Left ventricle myocardium inferior (tissue), 1 donor: ENCODE data around the gene VWCE. TPM values are rescaled to one million over a fixed set of nuclear protein-coding genes. Genes with fewer than 3 reads are reported as not detected.

Source experiments
- DNase-seq: peaks from one replicate; pipeline ENCODE4 v3.0.0-alpha.2; 2020
- H3K27ac ChIP-seq: fragments of 200-600 bp; replicated peaks from 2 replicates; pipeline ENCODE4 v1.8.0; 2021
- H3K27me3 ChIP-seq: fragments of 200-600 bp; 2 replicates; pipeline ENCODE4 v1.8.0; 2021; ENCODE audit warnings: low read depth
- H3K36me3 ChIP-seq: fragments of 200-600 bp; 2 replicates; pipeline ENCODE4 v1.8.0; 2021
- H3K4me1 ChIP-seq: fragments of 200-600 bp; 2 replicates; pipeline ENCODE4 v1.8.0; 2021
- H3K4me3 ChIP-seq: fragments of 200-600 bp; 2 replicates; pipeline ENCODE4 v1.8.0; 2021; ENCODE audit warnings: mild to moderate bottlenecking, moderate library complexity
- H3K9me3 ChIP-seq: fragments of 200-600 bp; replicated peaks from 2 replicates; pipeline ENCODE4 v1.8.0; 2021
- CTCF ChIP-seq: fragments of 200-600 bp; IDR thresholded peaks from 2 replicates; pipeline ENCODE4 v1.8.0; 2021; ENCODE audit warnings: antibody characterized with exemption, mild to moderate bottlenecking, borderline replicate concordance
- intact Hi-C: fragments of 100-400 bp; cut with micrococcal nuclease; formaldehyde crosslinking; loops from one replicate; pipeline ENCODE4 v1.11.0; 2022
- total RNA-seq: library from RNA; stranded (reverse); fragmentation: NEBNext Ultra II Directional; extraction: Animal tissue kit (Norgen Biotek cat#: 25700); gene quantifications from one replicate; pipeline ENCODE4 v1.2.1, GENCODE V29; 2021
- donor health status: DM: no; HTN: yes; CAD: no; lungs with severe emphysema.

VWCE gene
- total RNA-seq, 1 donor from 2014 or later: 0.77 TPM

- no peaks in the 10 kb centered on the region for H3K36me3 ChIP-seq
- H3K4me1 ChIP-seq: peaks cover 28% of the 10 kb centered on the region
- no peak for TF ChIP-seq CTCF
- no peak overlapping the region for H3K4me3 ChIP-seq
- intact Hi-C loops: no loop called here
- H3K27ac ChIP-seq: no peak overlapping the region
- no peak for DNase-seq
- no peaks in the 10 kb centered on the region for H3K9me3 ChIP-seq
- H3K27me3 ChIP-seq: no peaks in the 10 kb centered on the region
Observed at GRCh38 chr11:61290905-61291690, 4.0 kb downstream of the VWCE start.

GRCh38 chr11:61287338-61287977 lies 7.7 kb downstream of the VWCE start:
- intact Hi-C loops: no loop called here
- TF ChIP-seq CTCF: no peak

GRCh38 chr11:61283613-61284012 lies 11.5 kb downstream of the VWCE start:
- Histone ChIP-seq H3K36me3 (peaks cover 11% of the 10 kb centered on the region), H3K4me1 (no peaks in the 10 kb centered on the region), H3K9me3 (peaks cover 4% of the 10 kb centered on the region), H3K4me3 (no peak overlapping the region), H3K27ac (no peak overlapping the region), H3K27me3 (no peaks in the 10 kb centered on the region)
- no peak for TF ChIP-seq CTCF
- no peak for DNase-seq
- intact Hi-C loops: no loop called here

More at GRCh38 chr11:61287338-61287977, 7.7 kb downstream of the VWCE start:
- Histone ChIP-seq H3K36me3 (peaks cover 6% of the 10 kb centered on the region), H3K9me3 (peaks cover 4% of the 10 kb centered on the region), H3K27ac (no peak overlapping the region), H3K4me3 (no peak overlapping the region), H3K27me3 (no peaks in the 10 kb centered on the region), H3K4me1 (no peaks in the 10 kb centered on the region)
- no peak for DNase-seq

GRCh38 chr11:61281581-61282250 lies 13.4 kb downstream of the VWCE start:
- Histone ChIP-seq H3K4me1 (no peaks in the 10 kb centered on the region), H3K9me3 (peaks cover 4% of the 10 kb centered on the region), H3K36me3 (peaks cover 11% of the 10 kb centered on the region), H3K27me3 (no peaks in the 10 kb centered on the region), H3K4me3 (no peak overlapping the region), H3K27ac (no peak overlapping the region)
- peak; percentile 27 for DNase-seq
- intact Hi-C loops: no loop called here
- no peak for TF ChIP-seq CTCF

- Histone ChIP-seq H3K27me3 (no peaks in the 10 kb centered on the region), H3K4me3 (no peak overlapping the region), H3K9me3 (peaks cover 4% of the 10 kb centered on the region), H3K36me3 (peaks cover 11% of the 10 kb centered on the region), H3K4me1 (no peaks in the 10 kb centered on the region), H3K27ac (no peak overlapping the region)
- TF ChIP-seq CTCF: no peak
- intact Hi-C loops: no loop called here
- DNase-seq: no peak
Observed at GRCh38 chr11:61280883-61281580, 14.1 kb downstream of the VWCE start.
